ENCODE measurements around the gene KRT77. TPM values are rescaled to one million over a fixed set of nuclear protein-coding genes. Genes with fewer than 3 reads are reported as not detected.

KRT77 gene
- total RNA-seq, 1 donor from 2014 or later = not detected

DNA sequence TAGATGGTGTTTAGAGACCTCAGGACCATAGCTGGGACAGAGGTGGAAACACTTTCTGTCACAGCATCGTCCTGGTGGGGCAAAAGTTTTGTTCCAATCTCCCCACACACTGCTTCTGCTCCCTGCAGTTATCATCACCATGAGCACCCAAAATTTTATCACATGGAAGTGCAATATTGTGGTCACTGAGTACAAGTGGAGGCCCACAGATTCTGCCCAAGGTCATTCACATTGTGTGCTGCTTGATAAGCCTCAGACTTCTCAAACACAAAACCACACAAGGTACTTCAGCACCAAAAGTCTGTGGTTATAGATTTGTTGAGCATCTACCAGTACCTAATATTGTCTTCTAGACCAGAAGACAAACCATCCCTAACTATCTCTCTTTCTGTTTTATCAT is 554 bp upstream of the KRT77 start:
- Histone ChIP-seq H3K27me3 (peaks cover 9% of the 10 kb centered on the region), H3K9me3 (no peaks in the 10 kb centered on the region), H3K36me3 (no peaks in the 10 kb centered on the region), H3K4me1 (no peaks in the 10 kb centered on the region), H3K27ac (no peak overlapping the region), H3K4me3 (no peak overlapping the region)
- intact Hi-C loops (cut with DNase I) = no loop called here
- ATAC-seq = no peak
- TF ChIP-seq, protein P1, sequence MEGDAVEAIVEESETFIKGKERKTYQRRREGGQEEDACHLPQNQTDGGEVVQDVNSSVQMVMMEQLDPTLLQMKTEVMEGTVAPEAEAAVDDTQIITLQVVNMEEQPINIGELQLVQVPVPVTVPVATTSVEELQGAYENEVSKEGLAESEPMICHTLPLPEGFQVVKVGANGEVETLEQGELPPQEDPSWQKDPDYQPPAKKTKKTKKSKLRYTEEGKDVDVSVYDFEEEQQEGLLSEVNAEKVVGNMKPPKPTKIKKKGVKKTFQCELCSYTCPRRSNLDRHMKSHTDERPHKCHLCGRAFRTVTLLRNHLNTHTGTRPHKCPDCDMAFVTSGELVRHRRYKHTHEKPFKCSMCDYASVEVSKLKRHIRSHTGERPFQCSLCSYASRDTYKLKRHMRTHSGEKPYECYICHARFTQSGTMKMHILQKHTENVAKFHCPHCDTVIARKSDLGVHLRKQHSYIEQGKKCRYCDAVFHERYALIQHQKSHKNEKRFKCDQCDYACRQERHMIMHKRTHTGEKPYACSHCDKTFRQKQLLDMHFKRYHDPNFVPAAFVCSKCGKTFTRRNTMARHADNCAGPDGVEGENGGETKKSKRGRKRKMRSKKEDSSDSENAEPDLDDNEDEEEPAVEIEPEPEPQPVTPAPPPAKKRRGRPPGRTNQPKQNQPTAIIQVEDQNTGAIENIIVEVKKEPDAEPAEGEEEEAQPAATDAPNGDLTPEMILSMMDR (IDR thresholded peaks at IDR 0.05) = no peak
- DNase-seq = no peak

- no peak for ATAC-seq
- peaks cover 9% of the 10 kb centered on the region for H3K27me3 ChIP-seq
These were observed 986 bp downstream of the KRT77 start for GRCh38 chr12:52702338-52702737.

DNA sequence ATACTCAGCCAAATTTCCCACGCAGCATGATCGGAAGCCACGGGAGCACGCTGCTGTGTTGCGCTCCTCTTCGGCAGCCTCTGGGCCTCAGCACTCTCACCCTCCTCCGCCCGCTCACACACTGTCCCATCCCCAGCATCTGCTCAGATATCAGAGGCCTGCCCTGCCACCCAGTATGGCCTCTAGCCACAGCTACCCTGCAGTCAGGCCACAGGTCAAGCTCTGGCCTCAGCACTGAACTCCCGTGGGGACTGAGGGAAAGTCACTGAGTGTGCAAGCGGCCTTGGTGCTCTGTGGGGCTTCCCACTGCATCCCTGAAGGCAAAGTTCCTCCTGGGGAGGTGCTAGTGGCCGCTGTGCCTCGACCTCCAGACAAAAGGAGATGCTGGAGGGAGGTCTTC is 2.0 kb downstream of the KRT77 start:
- TF ChIP-seq, protein P1 (IDR thresholded peaks at IDR 0.05) = no peak
- Histone ChIP-seq H3K4me3 (no peak overlapping the region), H3K27ac (no peak overlapping the region), H3K27me3 (peaks cover 14% of the 10 kb centered on the region), H3K36me3 (no peaks in the 10 kb centered on the region), H3K4me1 (no peaks in the 10 kb centered on the region), H3K9me3 (no peaks in the 10 kb centered on the region)
- ATAC-seq (no peak), DNase-seq (no peak)
- intact Hi-C loops (cut with DNase I) = no loop called here

More at GRCh38 chr12:52702338-52702737, 986 bp downstream of the KRT77 start:
- no peak overlapping the region for H3K27ac ChIP-seq
- H3K4me1 ChIP-seq = no peaks in the 10 kb centered on the region
- no peak for DNase-seq
- no peaks in the 10 kb centered on the region for H3K36me3 ChIP-seq
- intact Hi-C loops (cut with DNase I) = no loop called here
- no peaks in the 10 kb centered on the region for H3K9me3 ChIP-seq
- TF ChIP-seq, protein P1 (IDR thresholded peaks at IDR 0.05) = no peak
- no peak overlapping the region for H3K4me3 ChIP-seq

DNA sequence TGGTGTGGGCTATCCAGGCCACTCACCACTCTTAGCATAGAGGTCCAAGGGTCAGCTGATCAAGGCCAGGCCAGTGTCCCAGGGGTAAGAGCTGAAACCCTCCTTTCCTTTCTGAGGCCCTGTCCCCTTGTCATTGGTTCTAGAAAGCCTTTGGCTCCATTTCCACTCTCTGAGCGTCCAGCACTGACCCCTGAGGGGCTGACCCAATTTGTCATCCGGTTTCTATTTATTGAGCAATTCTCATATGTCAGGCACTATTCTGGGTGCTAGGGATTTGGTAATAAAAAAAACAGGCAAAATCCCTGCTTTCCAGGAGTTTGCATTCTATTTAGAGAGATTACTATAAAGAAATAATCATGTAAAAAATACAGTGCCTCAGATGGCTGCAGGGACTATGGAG is 3.4 kb downstream of the KRT77 start:
- DNase-seq = no peak
- no peak overlapping the region for H3K4me3 ChIP-seq
- ATAC-seq = no peak
- TF ChIP-seq, protein P1 (IDR thresholded peaks at IDR 0.05) = no peak
- no peaks in the 10 kb centered on the region for H3K36me3 ChIP-seq
- no peaks in the 10 kb centered on the region for H3K4me1 ChIP-seq
- H3K27me3 ChIP-seq = peaks cover 23% of the 10 kb centered on the region
- H3K9me3 ChIP-seq = no peaks in the 10 kb centered on the region
- intact Hi-C loops (cut with DNase I) = no loop called here
- no peak overlapping the region for H3K27ac ChIP-seq

- DNase-seq = no peak
- ATAC-seq = no peak
- no peaks in the 10 kb centered on the region for H3K4me1 ChIP-seq
- peaks cover 25% of the 10 kb centered on the region for H3K27me3 ChIP-seq
- TF ChIP-seq, protein P1 (IDR thresholded peaks at IDR 0.05) = no peak
- H3K27ac ChIP-seq = no peak overlapping the region
- H3K36me3 ChIP-seq = no peaks in the 10 kb centered on the region
- no peaks in the 10 kb centered on the region for H3K9me3 ChIP-seq
- no peak overlapping the region for H3K4me3 ChIP-seq
- intact Hi-C loops (cut with DNase I) = no loop called here
These were observed 4.0 kb downstream of the KRT77 start for GRCh38 chr12:52699373-52699772.
